ENCODE data around the gene HMCN2. TPM values are rescaled to one million over a fixed set of nuclear protein-coding genes. Genes with fewer than 3 reads are reported as not detected.

Gene HMCN2, protein sequence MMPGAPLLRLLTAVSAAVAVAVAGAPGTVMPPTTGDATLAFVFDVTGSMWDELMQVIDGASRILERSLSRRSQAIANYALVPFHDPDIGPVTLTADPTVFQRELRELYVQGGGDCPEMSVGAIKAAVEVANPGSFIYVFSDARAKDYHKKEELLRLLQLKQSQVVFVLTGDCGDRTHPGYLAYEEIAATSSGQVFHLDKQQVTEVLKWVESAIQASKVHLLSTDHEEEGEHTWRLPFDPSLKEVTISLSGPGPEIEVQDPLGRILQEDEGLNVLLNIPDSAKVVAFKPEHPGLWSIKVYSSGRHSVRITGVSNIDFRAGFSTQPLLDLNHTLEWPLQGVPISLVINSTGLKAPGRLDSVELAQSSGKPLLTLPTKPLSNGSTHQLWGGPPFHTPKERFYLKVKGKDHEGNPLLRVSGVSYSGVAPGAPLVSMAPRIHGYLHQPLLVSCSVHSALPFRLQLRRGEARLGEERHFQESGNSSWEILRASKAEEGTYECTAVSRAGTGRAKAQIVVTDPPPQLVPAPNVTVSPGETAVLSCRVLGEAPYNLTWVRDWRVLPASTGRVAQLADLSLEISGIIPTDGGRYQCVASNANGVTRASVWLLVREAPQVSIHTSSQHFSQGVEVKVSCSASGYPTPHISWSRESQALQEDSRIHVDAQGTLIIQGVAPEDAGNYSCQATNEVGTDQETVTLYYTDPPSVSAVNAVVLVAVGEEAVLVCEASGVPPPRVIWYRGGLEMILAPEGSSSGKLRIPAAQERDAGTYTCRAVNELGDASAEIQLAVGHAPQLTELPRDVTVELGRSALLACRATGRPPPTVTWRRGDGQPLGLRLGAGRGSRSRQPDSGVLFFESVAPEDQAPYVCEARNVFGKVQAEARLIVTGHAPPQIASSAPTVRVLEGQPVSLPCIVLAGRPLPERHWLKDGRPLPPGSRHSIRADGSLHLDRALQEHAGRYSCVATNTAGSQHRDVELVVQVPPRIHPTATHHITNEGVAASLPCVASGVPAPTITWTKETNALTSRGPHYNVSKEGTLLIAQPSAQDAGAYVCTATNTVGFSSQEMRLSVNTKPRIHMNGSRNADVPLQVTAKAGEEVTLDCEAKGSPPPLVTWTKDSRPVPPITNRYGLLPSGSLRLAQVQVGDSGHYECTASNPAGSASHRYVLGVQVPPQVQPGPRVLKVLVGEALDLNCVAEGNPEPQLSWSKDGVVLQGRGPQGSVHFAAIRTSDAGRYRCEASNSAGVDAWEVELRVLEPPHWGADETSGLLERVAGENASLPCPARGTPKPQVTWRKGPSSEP (N-terminal part only)
- 12.3 TPM for polyA plus RNA-seq (ENCODE audit: insufficient read length)

DNA sequence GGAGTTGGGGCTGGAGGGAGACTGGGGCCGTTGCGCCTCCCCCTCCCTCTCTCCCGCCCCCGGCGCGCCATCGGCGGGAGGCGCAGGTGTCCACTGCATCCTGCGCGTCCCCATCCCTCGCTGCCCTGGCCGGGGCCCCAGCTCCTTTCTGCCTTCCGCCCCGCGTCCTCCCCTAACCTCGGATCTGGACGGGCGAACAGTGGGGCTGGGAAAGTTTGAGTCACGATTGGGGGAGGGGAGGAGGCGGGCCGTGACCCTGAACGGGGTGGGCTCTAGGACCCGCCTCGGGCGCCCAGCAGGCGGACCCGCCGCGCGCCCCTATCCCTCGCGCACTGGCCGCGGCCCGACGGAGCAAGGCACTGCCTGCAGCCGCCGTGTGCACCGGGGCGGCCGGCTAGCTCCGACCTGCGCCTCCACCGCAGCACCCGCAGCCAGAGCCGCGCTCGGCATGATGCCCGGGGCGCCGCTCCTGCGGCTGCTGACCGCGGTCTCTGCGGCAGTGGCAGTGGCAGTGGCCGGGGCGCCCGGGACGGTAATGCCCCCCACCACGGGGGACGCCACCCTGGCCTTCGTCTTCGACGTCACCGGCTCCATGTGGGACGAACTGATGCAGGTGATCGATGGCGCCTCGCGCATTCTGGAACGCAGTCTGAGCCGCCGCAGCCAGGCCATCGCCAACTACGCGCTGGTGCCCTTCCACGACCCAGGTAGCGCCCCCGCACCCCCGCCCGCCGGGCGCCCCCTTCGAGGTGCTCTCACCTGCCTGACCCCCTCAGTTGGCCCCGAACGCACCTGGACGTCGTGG is at the start of gene HMCN2:
Gene HMCN2 (plus strand): TSS at position 330 of the 805 bp plus-strand sequence. CDS start 119 bp downstream, at position 449.
- DNase-seq (ENCODE audit: low read depth): no peak

DNA sequence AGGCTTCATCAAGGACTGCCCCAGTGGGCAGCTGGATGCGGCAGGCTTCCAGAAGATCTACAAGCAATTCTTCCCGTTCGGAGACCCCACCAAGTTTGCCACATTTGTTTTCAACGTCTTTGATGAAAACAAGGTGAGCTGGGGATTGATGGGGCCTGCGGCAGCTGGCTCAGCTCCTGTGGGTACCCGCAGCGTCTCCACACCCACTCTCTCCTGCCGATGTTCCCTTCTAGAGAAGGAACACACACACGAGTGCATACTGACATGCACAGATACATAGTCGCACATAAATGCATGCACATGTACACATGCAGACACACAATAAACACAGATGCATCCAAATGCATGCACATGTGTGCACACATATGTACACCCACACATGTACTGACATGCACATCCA is 47.7 kb upstream of the HMCN2 start:
- DNase-seq (ENCODE audit: low read depth): no peak

DNA sequence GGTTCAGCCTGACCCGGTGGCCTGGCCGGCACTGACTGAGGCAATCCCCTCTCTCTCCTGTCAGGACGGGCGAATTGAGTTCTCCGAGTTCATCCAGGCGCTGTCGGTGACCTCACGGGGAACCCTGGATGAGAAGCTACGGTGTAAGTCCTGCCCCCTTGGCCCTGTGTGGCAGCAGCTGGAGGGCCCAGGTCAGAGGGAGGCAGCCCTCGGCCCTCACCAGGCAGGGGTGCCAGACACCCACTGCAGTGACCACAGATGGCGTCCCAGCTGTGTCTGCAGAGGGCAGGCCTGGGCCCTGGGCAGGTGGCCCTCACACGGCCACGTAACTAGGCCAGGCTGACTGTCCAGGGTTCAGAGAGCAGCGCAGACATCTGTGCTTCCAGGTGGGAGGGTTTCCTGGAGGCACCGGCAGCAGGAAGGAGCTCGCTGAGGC is 45.9 kb upstream of the HMCN2 start:
- DNase-seq (ENCODE audit: low read depth): no peak

DNA sequence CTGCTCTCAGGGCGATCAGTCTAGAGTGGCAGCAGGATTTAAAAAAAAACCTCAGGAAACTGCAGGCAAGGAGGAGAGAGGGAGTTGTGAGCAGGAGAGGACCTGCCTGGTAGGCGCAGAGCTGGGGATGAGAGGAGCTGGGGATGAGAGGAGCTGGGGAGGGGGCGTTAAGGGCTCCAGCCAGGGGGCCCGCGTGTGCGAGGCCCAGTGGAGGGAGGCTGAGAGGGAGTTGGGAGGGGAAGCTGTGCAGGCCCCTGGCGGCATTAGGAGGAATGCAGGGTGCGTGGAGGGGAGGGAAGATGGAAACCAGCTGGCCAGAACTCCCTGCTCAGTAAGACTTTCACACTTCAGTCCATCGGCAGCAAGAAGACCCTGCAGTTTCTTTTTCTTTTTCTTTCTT is 45.2 kb upstream of the HMCN2 start:
- DNase-seq (ENCODE audit: low read depth): no peak

DNA sequence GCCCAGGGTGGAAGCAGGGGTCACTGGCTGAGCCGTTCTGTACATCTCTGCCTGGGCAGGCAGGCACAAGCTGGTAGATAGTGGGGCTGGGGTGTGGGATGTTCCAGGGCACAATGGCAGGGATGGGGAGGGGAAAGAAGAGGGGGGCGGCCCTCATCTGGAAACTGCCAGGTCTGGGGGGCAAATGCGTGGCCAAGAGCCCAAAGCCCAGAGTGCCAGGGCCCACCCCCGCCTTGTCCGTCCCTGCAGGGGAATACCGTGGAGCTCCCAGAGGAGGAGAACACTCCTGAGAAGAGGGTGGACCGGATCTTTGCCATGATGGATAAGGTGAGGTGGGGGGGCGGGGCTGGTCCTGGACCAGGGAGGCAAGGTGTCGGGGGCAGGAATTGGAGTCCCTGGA is 42.7 kb upstream of the HMCN2 start:
- DNase-seq (ENCODE audit: low read depth): no peak

DNA sequence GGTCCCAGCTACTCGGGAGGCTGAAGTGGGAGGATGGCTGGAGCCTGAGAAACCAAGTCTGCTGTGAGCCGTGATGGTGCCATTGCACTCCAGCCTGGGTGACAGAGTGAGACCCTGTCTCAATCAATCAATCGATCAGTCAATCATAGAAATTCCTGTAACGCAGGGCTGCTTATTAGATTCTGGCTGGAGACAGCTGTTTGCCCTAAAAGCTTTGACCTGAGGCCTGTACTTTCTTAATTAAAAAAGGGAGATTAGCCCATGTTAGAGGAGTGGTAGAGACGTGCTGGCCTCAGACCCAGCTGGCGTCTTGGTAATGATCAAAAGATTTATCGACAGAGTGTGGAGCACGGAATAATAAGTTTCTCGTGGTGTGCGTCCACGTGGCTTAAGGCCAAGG is 40.5 kb upstream of the HMCN2 start:
- DNase-seq (ENCODE audit: low read depth): no peak

DNA sequence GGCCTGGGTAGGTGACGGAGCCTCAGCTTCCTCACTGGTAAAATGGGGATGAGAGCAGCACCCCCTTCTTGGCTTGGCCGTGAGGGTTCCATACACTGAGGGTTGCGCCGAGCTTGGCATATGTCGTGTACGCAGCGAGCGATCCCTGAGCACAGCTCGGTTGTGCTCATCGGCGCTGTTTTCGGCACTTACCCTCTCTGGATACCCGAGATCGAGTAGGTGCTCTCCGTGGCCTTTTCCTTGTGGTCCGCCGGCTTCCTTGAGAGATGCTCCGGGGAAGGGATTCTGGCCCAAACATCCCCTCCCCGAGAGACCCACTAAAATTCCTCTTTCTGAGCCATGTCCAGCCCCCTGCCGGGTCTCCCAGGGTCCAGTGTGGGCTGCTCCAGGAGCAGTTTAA is 40.0 kb upstream of the HMCN2 start:
- DNase-seq (ENCODE audit: low read depth): no peak

DNA sequence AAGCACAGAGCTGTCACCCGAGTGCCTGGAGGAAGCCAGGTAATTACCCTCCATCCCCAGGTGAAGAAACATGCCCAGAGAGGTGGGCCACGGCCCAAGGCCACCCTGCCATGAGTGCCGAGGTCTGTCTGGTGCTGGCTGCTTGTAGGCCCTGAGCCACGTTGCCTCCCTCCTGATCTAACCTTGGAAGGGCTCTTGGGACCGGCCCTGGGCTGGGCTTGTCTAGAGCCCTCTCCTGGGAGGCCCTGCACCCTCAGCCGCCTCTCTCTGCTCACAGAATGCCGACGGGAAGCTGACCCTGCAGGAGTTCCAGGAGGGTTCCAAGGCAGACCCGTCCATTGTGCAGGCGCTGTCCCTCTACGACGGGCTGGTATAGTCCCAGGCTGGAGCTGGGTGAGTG is 39.4 kb upstream of the HMCN2 start:
- no peak for DNase-seq (ENCODE audit: low read depth)

DNA sequence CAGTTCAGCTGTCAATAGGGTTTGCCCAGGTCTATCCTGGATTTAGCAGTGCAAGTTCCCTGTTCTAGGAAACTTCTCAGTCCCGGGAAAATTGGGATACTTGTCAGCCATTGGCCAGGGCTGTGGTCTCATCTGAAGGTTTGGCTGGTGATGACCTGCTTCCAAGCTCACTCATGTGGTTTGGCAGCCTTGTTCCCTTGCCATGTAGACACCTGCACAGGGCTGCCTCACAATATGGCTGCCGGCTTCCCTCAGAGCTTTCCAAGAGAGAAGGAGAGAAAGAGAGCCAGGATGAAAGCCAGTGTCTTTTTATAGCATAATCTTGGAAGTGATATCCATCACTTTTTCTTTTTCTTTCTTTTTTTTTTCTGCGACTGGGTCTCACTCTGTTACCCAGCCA is 37.7 kb upstream of the HMCN2 start:
- DNase-seq (ENCODE audit: low read depth): no peak

DNA sequence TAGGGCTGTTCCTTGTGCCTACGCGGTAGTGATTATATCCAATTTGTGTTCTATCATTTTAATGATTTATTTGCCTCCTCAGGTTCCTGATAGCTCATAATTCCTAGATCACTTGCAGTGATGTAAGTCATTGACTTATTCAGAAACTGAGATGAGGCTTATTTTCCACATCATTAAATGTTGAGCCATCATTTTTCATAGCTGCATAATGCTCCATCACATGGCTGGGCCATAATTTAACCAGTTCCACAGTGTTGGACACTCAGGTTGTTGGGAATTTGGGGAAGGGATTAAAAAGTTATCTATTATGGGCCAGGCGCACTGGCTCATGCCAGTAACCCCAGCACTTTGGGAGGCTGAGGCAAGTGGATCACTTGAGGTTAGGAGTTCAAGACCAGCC is 35.8 kb upstream of the HMCN2 start:
- DNase-seq (ENCODE audit: low read depth): no peak

DNA sequence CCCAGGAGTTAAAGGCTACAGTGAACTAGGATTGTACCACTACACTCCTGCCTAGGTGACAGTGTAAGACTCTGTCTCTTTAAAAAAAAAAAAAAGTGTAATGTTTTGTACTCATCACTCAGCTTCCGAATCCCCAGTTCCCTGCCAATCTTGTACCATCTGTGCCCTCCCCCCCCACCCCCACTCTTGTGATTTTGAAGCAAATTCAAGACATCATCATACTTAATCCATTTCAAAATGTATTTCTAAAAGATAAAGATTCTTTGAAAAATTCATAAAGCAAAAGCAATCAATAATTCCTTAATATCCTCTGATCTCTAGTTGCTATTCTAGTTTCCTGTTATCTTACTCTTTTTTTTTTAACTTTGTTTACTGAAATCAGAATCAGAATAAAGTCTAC is 34.9 kb upstream of the HMCN2 start:
- DNase-seq (ENCODE audit: low read depth): no peak

DNA sequence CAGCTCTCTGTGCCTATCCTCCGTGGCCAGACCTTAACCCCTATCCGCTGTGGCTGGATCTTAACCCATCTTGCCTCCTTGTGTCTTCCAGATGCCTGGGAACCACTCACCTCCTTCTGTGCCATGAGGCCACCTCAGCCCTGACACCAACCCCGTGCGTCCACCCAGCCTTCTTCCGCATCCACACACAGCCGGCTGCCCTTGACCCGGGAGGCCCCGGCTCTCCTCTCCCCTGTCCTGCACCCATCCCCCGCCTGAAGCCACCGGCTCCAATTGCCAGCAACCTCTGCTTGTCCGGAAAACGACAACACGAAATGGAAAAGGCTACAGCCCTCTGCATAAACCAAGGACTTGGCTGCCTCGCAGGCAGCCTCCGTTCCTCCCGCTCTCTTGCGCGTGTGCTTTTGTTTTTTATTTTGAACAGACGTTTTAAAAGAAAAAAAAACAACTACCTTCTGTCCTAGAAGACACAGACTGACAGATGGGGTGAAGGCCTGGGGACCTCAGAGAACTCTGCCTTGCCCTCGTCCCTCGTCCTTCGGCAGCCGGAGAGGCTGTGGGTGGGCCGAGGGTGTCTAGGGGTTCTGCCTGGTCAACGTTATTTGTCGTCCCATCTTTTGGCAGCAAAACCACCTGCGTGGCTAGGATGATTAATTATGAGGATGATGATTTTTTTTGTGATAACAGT is 32.5 kb upstream of the HMCN2 start:
- no peak for DNase-seq (ENCODE audit: low read depth)

DNA sequence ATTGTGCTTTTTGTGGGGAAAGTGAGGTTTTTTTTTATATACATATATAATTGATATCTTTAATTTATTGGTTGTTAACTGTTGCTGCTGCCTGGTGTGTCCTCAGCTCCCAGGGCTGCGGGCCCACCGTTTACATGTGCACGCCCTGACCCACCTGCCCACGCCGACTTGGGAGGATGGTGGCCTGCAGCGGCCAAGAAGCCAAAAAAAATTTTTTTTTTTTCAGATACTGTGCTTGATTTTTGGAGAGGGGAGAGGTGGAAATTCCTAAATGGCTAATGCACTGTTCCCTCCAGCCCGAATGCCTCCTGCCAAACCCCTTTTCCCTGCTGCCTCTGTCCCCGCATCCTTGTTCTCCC is 32.0 kb upstream of the HMCN2 start:
- no peak for DNase-seq (ENCODE audit: low read depth)

DNA sequence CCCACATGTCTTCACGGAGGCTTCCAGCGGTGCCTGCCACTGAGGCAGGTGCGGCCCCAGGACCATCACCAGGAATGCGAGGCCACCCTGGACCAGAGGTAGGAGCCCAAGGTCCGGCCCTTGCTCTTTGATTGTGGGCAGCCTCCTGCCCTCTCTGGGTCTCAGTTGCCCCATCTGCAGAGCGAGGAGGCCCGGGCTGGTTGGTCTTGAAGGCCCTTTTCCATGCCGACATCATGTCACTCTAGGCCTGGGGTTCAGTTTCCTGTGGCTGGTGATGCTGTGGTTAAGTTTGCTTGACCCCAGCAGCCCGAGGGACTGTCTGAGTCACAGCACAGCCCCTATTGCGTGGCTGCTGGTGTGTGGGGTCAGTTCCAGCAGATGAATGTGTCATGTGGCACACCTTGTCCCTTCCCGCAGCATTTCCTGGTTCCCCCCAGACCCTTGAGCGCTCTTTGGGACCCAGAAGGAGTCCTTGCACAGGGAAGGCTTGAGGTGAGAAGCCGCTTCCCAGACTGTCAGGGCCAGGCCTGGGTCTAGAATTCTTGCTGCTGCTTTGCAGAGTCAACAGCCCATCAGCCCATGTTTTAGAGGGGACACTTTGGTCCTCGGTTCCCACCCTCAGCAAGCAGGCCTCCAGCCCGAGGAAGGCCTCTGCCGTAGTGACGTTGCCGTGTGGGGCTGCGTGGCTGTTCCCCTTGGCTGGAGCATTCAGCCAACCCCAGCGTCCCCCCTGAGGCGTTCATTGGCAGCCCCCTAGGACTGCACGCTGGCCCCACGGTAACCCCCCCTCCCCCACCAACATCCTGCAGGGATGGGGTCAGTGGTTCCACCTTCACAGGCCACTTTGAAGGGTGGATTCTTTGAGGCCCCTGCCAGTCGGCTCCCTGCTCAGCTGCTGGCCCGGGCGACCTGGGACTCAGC is 31.0 kb upstream of the HMCN2 start:
- DNase-seq (ENCODE audit: low read depth): no peak

DNA sequence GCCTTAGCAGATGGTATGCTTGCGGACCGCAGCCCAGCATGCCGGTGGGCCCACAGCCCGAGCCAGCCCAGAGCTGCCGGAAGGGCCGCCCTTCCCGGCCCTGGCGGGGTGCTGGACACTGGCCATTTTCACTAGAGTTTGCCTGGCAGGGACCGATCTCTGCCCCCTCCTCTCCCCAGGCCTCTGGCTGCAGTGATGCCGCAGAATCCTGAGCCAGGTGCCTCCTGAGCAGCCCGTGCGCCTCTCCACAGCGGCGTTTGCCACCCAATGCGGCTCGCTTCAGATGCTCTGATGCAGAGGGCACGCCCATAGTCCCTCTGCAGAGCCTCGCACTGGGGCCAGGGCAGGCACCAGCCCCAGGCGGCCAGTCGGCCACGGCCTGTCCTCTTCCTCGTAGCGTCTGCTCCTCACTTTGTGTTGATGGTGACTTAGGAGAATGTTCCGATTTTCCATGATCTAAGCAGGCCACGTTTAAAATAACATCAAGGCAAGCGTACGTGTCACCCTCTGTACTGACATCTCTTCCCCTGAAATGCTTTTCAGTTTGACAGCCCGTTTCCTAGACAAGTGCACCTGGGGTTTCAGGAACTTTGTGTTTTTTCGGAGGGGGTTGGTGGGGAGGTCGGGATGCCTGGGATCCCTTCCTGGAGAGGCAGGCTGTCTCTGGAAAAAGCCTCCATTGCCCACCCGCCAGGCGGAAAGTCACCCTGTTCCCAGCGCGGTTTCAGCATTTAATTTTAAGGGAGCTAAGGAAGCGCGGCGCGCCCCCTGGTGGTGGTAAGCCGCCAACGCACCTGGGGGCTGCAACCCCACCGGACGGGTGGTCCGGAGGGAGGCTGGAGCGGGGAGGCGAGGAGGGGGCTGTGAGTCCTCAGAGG is 29.8 kb upstream of the HMCN2 start:
- DNase-seq (ENCODE audit: low read depth): no peak

DNA sequence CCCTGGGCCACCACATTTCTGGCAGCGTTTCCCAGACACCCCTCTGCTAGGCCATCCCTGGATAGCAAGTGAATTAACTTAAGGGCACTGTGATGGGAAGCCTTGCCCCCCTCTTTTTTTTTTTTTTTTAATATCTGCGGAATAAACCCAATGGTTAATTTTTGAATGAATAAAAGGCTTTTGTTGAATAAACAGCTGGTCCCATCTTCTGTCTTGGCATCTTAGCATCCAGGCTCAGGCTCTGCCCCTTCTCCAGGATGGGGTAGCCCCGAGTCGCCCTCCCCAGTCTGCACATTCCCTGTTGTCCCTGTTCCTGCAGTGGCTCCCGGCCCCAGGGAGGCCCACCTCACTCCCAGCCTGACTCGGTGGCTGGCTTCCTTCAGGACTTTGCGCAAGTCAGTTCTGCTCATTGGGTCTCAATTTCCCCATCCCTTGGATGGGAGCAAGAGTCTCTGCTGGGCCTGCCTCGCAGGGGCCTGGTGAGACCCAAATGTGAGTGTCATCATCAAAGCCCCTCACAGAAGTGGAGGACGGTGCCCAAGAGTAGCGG is 29.0 kb upstream of the HMCN2 start:
- DNase-seq (ENCODE audit: low read depth): no peak

DNA sequence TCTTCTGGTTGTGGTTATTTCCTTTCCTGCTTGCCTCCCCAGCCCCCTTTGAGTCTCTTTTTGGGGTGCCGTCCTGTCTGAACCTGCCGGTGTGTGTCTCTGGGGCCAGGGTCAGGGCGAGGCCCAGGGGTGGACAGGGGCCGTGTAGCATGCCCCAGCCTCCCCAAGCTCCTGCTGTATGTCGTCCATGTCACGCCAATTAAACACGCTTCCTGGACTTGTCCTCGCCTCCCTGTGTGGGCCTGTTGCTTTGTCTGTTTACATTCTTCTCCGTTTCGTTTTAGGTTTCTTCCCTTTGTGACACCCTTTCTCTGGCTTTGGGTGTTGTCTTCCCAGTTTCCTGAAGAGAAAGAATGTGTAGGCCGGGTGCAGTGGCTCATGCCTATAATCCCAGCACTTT is 28.5 kb upstream of the HMCN2 start:
- DNase-seq (ENCODE audit: low read depth): no peak

All from forelimb muscle (tissue), 1 donor.